ENCODE measurements around the gene RGS10. TPM values are rescaled to one million over a fixed set of nuclear protein-coding genes. Genes with fewer than 3 reads are reported as not detected.

Gene RGS10
- polyA plus RNA-seq, 3 donors, result 57.1 to 87.2 (median 75.8) TPM

- DNase-seq, result no peak
- no peak overlapping the region for H3K4me3 ChIP-seq (replicated peaks in 1 of 3; ENCODE audit: low read depth in 2 of 3, low read length in 3 of 3)
- WGBS (ENCODE audit: insufficient coverage), result 98% methylated on average over 14 of the region's 19 CpGs
- peaks cover 4% of the 10 kb centered on the region for H4K20me1 ChIP-seq (ENCODE audit: insufficient read depth, low read length)
- H3K27ac ChIP-seq (ENCODE audit: low read depth in 1 of 2, low read length in 2 of 2), result no peak overlapping the region
- H3K9me3 ChIP-seq (replicated peaks in 1 of 2; ENCODE audit: control insufficient read depth in 1 of 2, insufficient read depth in 1 of 2, low read length in 2 of 2), result no peaks in the 10 kb centered on the region
- intact Hi-C loops (cut with micrococcal nuclease), result no loop called here
- no peak overlapping the region for H3K4me3 Mint-ChIP-seq
- no peak for TF ChIP-seq CTCF (IDR thresholded peaks at IDR 0.05)
- H2AFZ ChIP-seq (ENCODE audit: insufficient read depth, low read depth, low read length, poor library complexity, severe bottlenecking), result no peak overlapping the region
- H3K79me2 ChIP-seq (ENCODE audit: insufficient read depth, low read length), result no peaks in the 10 kb centered on the region
- H3K9ac ChIP-seq (ENCODE audit: insufficient read depth, low read length, poor library complexity, severe bottlenecking), result no peak overlapping the region
- peak overlapping the region in 1 of 7 donors; percentile 59 for H3K27ac Mint-ChIP-seq
- peaks cover 17% of the 10 kb centered on the region for H3K4me1 Mint-ChIP-seq
- H3K36me3 ChIP-seq (replicated peaks in 1 of 2; ENCODE audit: control insufficient read depth in 1 of 2, insufficient read depth in 2 of 2, low read length in 2 of 2), result peaks cover 41 to 83% of the 10 kb centered on the region in 2 donors
- H3K9me3 Mint-ChIP-seq, result peaks cover 0 to 2% (median 0%) of the 10 kb centered on the region in 7 donors
- peaks cover 15 to 17% of the 10 kb centered on the region in 2 donors for H3K4me1 ChIP-seq (ENCODE audit: control insufficient read depth in 1 of 2, insufficient read depth in 2 of 2, low read length in 2 of 2)
- H3K4me2 ChIP-seq (replicated peaks; ENCODE audit: extremely low read depth, low read length, poor library complexity, severe bottlenecking), result no peak overlapping the region
- peaks cover 0 to 4% (median 2%) of the 10 kb centered on the region in 3 donors for H3K27me3 Mint-ChIP-seq (ENCODE audit: low read depth in 3 of 3)
- peaks cover 51 to 74% of the 10 kb centered on the region in 2 donors for H3K36me3 Mint-ChIP-seq
- H3K27me3 ChIP-seq (ENCODE audit: control insufficient read depth in 2 of 2, insufficient read depth in 2 of 2, low read length in 2 of 2), result no peaks in the 10 kb centered on the region
These were observed 30.5 kb downstream of the RGS10 start for GRCh38 chr10:119511828-119512515.

- Histone ChIP-seq H3K79me2 (ENCODE audit: insufficient read depth, low read length) (no peaks in the 10 kb centered on the region), H3K27ac (ENCODE audit: low read depth in 1 of 2, low read length in 2 of 2) (no peak overlapping the region), H3K4me2 (replicated peaks; ENCODE audit: extremely low read depth, low read length, poor library complexity, severe bottlenecking) (no peak overlapping the region), H3K36me3 (replicated peaks in 1 of 2; ENCODE audit: control insufficient read depth in 1 of 2, insufficient read depth in 2 of 2, low read length in 2 of 2) (peaks cover 44 to 92% of the 10 kb centered on the region in 2 donors), H3K9me3 (replicated peaks in 1 of 2; ENCODE audit: control insufficient read depth in 1 of 2, insufficient read depth in 1 of 2, low read length in 2 of 2) (no peaks in the 10 kb centered on the region), H2AFZ (ENCODE audit: insufficient read depth, low read depth, low read length, poor library complexity, severe bottlenecking) (no peak overlapping the region), H3K9ac (ENCODE audit: insufficient read depth, low read length, poor library complexity, severe bottlenecking) (no peak overlapping the region), H3K27me3 (ENCODE audit: control insufficient read depth in 2 of 2, insufficient read depth in 2 of 2, low read length in 2 of 2) (no peaks in the 10 kb centered on the region), H3K4me1 (ENCODE audit: control insufficient read depth in 1 of 2, insufficient read depth in 2 of 2, low read length in 2 of 2) (no peaks in the 10 kb centered on the region), H4K20me1 (ENCODE audit: insufficient read depth, low read length) (no peaks in the 10 kb centered on the region), H3K4me3 (replicated peaks in 1 of 3; ENCODE audit: low read depth in 2 of 3, low read length in 3 of 3) (no peak overlapping the region)
- 78% methylated on average over 10 of the region's 10 CpGs for WGBS (ENCODE audit: insufficient coverage)
- peaks cover 0 to 2% (median 0%) of the 10 kb centered on the region in 7 donors for H3K9me3 Mint-ChIP-seq
- peak overlapping the region in 1 of 7 donors; percentile 75 for H3K27ac Mint-ChIP-seq
- H3K36me3 Mint-ChIP-seq, result peaks cover 59 to 84% of the 10 kb centered on the region in 2 donors
- H3K4me1 Mint-ChIP-seq, result no peaks in the 10 kb centered on the region
- H3K27me3 Mint-ChIP-seq (ENCODE audit: low read depth in 3 of 3), result peaks cover 0 to 4% (median 2%) of the 10 kb centered on the region in 3 donors
- intact Hi-C loops (cut with micrococcal nuclease), result no loop called here
- no peak for DNase-seq
- no peak overlapping the region for H3K4me3 Mint-ChIP-seq
- TF ChIP-seq CTCF (IDR thresholded peaks at IDR 0.05), result no peak
These were observed 32.5 kb downstream of the RGS10 start for GRCh38 chr10:119509909-119510451.
